HepG2 (cell line): ENCODE data around the gene BACH2.

ENCODE experiments used
- BRD4 ChIP-seq: sonication (generic); formaldehyde crosslinking; IDR thresholded peaks from 2 replicates; pipeline ENCODE4 v1.4.0; 2020; ENCODE audit warnings: missing genetic modification reagents
- CTCF ChIP-seq: sonication (generic); formaldehyde crosslinking; IDR thresholded peaks from 2 replicates; pipeline ENCODE4 v1.5.0; 2020; ENCODE audit warnings: mild to moderate bottlenecking, missing genetic modification reagents, moderate library complexity
- MTERF4 ChIP-seq: sonication (generic); formaldehyde crosslinking; IDR thresholded peaks from 2 replicates; pipeline ENCODE4 v1.8.0; 2023; ENCODE audit warnings: mild to moderate bottlenecking, missing genetic modification reagents
- PHF5A ChIP-seq: IDR thresholded peaks from one replicate; pipeline ENCODE4 v1.6.1; 2018; ENCODE audit warnings: low read depth, missing genetic modification reagents; ENCODE audit not compliant: unreplicated experiment
- REST ChIP-seq, 2 experiments: IDR thresholded peaks; 2 replicates each; pipeline ENCODE4 v1.6.1; 2011 to 2012; ENCODE audit warnings: low read length in 2 of 2, borderline replicate concordance in 1 of 2, low read depth in 1 of 2, mild to moderate bottlenecking in 1 of 2, moderate library complexity in 1 of 2
- SMAD3 ChIP-seq: sonication (generic); formaldehyde crosslinking; IDR thresholded peaks from 2 replicates; pipeline ENCODE4 v1.4.0; 2020; ENCODE audit warnings: missing genetic modification reagents

GRCh38 chr6:90294989-90295853, 1.4 kb downstream of the BACH2 start:
- TF ChIP-seq MTERF4 (CRISPR knock-in tag) (no peak), SMAD3 (CRISPR knock-in tag) (no peak), CTCF (CRISPR knock-in tag) (no peak), PHF5A (CRISPR knock-in tag) (no peak), BRD4 (CRISPR knock-in tag) (no peak), REST (IDR thresholded peaks at IDR 0.05; ENCODE audit: borderline replicate concordance in 1 of 2, low read depth in 1 of 2, low read length in 2 of 2) (no peak)
